Ramos (cell line): ENCODE results near the gene PPP1R11.

Experiments used
- in situ Hi-C: fragments of 300-500 bp; cut with MboI; formaldehyde crosslinking; loops from one replicate; pipeline ENCODE4 v1.14.3; 2022; ENCODE audit warnings: low sequenced_read_pairs; ENCODE audit not compliant: unreplicated experiment

PPP1R11 gene

DNA sequence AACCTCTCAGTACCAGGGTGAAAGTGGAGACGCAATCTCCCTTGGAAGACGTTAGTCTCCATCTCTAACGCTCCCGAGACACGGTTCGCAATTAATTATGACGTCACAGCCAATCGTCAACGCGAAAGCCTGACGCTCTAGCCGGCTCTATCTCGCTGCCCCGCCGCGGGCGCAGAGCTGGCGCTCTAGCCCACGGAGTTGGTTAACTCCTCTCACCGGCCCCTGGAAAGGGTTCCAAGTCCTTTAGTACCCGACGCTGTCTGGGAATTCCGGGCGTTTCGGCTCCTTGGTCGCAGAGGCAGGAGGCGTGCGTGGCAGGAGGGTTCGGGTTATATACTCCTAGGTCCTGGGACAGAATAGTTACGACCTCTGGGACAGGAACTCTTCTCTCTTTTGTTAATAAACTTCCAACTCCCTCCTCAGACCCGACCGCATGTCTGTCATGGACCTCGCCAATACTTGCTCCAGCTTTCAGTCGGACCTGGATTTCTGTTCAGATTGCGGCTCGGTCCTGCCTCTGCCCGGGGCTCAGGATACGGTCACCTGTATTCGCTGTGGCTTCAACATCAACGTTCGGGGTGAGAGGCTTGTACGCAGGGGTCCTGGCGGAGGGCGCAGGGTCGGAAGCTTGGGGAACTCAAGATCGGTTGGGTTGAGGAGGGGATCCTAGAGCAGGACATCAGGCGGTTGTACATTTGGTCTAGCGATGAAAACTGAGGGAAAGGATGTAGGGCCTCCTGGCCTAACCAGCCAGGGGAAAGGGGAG is 5.7 kb upstream of the PPP1R11 start, which contains the start of gene POLR1H:
Gene POLR1H (plus strand): TSS at position 174 of the 766 bp plus-strand sequence. CDS start 260 bp downstream, at position 434.
- in situ Hi-C loops: no loop called here

DNA sequence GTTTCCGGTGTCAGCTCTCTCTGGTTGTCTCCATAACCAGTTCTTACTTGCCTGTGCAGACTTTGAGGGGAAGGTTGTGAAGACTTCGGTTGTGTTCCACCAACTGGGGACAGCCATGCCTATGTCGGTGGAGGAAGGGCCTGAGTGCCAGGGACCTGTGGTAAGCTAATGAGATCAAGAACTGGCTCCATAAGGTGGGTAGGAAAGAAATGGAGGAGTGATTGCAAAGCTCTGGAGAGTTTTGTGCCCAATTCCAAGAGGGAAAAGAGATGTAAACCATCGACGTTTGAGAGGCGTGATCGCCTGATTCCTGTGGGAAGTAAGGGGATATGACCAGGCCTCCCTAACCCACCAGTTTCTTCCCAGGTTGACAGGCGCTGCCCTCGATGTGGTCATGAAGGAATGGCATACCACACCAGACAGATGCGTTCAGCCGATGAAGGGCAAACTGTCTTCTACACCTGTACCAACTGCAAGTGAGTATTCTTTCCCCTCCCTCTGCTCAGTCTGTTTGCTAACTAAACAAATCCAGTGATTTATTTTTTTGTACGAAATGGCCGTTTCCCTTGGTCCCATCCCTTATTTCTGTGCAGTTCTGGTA is 5.0 kb upstream of the PPP1R11 start:
- in situ Hi-C loops: no loop called here

DNA sequence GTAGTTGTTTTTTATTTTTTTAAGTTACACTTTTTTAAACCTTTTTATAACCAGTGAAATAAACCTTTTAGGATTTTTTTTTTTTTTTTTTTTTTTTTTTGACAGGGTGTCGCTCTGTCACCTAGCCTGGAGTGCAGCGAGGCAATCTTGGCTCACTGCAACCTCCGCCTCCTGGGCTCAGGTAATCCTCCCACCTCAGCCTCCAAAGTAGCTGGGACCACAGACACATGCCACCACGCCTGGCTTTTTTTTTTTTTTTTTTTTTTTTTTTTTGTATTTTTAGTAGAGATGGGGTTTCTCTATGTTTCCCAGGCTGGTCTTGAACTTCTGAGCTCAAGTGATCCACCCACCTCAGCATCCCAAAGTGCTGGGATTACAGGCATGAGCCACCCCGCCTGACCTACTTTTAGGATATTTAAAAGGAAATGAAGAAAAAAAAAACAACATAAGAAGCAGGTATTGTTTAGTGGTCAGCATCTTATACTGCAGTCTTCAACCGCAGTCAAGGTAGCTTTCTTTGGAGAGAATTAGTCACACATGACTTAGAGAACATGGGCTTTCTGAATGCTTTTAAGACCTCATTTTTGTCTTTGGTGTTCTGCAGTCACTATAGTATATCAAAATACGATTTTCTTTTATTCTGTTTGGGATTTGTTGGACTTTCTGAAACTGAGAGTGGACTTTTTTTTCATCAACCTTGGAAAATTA is 4.4 kb upstream of the PPP1R11 start:
- in situ Hi-C loops: no loop called here

DNA sequence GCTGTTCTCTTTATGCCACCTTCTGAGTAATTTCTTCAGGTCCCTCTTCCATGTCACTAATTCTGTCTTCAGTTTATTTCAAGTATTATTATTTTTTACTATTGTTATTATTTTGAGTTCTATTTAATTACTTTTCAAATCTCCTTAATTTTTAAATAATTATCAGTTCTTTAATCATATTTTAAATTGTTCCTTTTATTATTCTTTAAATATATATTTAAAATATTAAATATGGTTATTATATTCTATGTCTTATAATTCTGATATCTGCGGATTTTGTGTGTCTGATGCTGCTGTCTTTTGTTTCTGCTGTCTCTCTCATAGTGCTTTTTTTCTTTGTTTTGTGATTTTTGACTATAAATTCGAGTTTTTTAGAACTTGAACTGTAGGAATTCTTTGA is 3.7 kb upstream of the PPP1R11 start:
- in situ Hi-C loops: no loop called here

GRCh38 chr6:30066082-30066481 is 916 bp upstream of the PPP1R11 start:
- in situ Hi-C loops: no loop called here

DNA sequence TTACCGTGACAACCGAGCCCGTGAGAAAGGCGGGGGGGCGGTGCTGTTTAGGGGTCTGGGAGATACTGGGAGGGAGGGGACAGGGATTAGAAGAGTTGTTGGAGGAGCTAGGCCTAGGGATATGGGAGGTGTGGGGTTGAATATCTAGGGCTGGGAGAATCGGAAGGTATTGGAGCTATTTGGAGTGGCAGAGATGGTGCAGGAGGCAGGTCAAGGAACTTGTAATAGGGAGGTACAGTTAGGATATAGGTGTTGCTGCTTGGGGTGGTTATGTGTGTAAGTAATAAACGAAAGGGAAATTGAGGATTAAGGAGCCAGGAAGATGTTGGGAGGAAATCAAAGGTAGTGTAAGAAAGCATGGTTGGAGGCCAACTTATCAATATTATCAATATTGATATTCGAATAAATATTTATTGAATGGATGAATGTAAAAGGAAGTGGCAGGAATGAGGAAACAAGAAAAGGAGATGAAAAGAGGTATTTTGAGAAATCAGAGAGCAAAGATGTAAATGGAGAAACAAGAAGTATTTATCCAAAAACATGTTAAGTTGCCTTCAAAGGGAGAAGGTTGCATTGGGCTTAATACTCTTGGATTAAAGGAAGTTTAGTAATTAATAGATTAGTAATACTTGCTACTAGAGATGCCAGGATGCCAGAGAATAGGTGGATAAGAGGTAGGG is 602 bp downstream of the PPP1R11 start:
- in situ Hi-C loops: no loop called here

GRCh38 chr6:30071081-30071818 is 4.3 kb downstream of the PPP1R11 start:
- in situ Hi-C loops: no loop called here

DNA sequence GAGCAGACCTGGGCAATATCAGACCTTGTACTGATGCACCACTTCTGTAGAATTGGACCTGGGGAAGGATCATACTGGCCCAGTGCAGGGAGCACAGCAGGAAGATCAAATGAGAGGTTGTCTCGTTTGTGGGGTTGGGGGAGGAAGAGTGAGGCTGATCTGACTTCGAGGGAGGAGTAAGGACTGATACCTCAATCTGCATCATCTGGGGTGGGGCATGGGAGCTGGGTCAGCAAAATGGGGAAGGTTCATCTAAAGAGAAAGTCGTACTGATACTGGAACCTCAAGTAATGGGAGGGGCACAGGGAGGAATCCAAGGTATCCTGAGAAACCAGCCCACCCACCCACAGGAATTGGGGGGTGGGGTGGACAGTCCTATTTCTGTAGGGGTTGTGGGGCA is 4.9 kb downstream of the PPP1R11 start:
- in situ Hi-C loops: no loop called here

GRCh38 chr6:30073489-30074235 is 6.7 kb downstream of the PPP1R11 start:
- in situ Hi-C loops: no loop called here

- in situ Hi-C loops: no loop called here
Observed at GRCh38 chr6:30074331-30075093, 7.5 kb downstream of the PPP1R11 start.

DNA sequence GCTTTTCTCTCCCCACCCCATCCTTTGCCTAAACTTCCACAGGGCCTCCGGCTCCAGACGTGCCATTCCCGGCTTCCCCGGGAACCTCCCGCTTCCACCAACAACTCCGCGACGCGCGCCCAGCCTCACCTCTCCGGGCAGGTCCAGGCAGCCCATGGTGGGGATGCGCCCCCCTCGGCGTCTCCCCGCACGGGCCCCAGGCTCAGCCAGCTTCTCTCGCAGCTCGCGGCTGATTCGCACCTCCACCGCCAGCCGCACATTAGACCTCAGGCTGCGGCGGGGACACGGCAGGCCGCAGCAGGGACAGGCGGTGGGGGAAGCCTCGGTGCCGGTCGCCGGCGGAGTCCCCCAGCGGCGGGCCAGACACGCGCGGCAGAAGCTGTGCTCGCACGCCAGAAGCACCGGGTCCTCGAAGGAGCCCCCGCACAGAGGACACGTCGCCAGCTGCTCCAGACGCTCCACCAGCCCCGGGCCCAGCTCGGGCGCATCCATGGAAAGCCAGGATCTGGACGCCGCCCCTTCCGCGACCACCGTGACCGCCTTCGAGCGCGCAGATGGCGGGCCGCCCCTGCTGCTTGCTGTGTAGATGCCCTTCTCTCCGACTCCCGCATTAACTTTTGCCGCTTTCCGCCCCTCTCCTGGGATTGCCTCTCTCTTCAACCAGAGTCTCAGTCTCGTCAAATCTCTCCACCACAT is 8.2 kb downstream of the PPP1R11 start, which contains the start of gene RNF39:
Gene RNF39 (minus strand): TSS at position 676 of the 696 bp plus-strand sequence. CDS start 184 bp downstream, at position 492.
- in situ Hi-C loops: no loop called here

- in situ Hi-C loops: no loop called here
Observed at GRCh38 chr6:30075790-30076732, 9.1 kb downstream of the PPP1R11 start.

DNA sequence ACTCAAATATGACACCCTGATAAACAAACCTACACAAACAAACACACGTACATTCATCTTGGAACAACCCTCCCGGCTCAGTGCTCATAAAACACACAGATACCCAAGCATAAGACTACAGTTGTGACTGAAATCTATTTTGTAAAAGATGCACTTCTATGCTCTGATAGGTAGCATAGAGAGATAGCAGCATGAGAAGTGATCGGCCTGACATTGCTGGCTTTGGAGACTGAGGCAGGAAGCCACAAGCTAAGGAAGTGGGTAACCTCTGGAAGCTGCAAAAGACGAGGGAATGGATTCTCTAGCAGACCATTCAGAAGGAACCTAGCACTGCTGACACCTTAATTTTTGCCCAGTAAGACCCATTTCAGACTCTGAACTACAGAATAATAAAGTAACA is 10.2 kb downstream of the PPP1R11 start:
- in situ Hi-C loops: no loop called here

DNA sequence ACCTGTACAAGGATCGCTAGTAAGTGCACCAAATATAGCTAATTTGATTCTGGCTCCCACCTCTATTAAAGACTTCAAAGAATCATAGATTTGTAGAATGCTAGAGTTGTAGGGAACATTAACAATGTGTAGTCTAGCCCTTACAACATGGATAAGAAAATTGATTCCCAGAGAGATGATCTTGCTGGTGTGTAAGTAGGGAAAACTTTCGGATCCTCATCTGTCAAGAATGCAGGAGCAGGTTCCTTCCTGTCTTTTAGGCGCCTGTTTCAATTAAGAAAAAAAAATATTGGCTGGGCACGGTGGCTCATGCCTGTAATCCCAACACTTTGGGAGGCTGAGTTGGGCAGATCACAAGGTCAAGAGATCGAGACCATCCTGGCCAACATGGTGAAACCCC is 20.9 kb downstream of the PPP1R11 start:
- in situ Hi-C loops: no loop called here

DNA sequence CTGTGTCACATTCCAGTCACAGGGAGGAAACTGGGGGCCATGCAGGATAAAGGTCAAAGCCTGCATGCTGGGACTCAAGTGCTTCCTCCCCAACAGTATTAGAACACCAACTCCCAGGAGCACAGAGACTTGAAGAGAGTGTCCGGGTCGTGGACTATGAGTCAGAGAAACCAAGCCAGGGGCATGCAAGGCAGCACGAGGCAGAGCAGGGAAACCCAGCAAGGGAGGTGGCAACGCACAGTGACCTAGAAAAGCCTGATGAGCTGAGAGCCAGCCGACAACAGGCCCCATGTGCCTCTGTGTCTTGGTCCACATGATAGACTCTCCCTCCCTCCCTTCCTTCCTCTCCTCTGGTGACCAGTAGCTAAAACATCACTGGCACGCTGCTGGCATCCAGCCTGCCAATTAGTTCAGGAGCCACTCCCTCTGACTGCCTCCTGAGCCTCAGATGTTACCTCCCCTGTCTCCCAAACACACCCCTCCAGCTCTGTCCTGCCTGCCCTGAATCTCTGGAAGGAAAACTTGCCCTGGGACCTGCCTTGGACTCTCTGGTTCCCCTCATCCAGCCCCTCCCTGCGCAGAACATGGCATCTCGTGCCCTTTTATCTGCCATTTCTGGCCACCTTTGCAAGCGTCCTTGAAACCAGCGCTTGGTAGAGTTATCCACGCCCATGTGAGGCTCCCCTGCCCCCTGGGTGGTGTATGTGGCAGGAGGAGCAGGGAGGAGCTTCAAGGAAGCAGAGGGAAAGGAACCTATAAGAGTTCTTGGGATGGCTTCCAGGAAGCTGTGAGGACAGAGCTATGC is 24.8 kb downstream of the PPP1R11 start:
- in situ Hi-C loops: no loop called here
